Cortex of kidney (tissue), 1 donor: ENCODE data around the gene SKIC3.

Source experiments
- DNase-seq: peaks from one replicate; lab custom pipeline; 2025; lab: John Stamatoyannopoulos, UW

The SKIC3 gene

DNA sequence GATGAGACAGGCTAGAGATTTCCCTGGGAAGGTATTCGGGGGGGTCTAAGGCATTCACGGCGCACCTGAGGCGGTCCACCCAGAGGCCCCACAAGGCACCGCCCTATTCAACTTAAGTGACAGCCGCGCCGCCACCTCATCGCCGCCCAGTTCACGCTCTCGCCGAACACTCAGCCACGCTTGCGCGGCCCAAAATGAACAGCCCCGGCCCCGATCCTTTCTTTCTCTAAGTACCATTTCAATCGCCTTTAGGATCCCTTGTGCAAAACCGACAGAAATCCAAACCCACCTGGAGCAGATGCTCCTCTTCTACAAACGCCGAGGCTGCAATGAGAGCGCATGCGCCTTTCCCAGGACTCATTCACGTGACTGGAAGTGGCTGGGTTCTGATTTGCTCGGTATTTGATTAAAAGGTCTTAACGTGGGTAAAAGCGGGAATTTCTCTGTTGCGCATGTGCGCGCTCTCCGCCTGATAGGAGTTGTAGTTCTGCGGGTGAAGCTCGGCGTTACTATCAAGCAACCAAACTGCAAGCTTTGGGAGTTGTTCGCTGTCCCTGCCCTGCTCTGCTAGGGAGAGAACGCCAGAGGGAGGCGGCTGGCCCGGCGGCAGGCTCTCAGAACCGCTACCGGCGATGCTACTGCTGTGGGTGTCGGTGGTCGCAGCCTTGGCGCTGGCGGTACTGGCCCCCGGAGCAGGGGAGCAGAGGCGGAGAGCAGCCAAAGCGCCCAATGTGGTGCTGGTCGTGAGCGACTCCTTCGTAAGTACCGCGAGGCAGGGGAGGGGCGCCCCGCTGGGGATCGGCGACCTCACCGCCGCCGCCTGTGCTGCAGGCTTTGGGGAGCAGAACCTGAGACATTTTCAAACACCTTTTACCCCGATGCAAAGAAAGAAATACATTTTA lies at the start of gene SKIC3, which contains the start of gene ARSK:
TSS of gene SKIC3 (minus strand) at position 331 of the 902 bp plus-strand sequence. CDS start 7,827 bp downstream, outside the sequence.
TSS of gene ARSK (plus strand) at position 455 of the 902 bp plus-strand sequence. CDS start at position 633, 178 bp downstream.
- peak; percentile 35 for DNase-seq

- DNase-seq: no peak
Measured at GRCh38 chr5:95600557-95600956, 45.8 kb upstream of the SKIC3 start.

DNA sequence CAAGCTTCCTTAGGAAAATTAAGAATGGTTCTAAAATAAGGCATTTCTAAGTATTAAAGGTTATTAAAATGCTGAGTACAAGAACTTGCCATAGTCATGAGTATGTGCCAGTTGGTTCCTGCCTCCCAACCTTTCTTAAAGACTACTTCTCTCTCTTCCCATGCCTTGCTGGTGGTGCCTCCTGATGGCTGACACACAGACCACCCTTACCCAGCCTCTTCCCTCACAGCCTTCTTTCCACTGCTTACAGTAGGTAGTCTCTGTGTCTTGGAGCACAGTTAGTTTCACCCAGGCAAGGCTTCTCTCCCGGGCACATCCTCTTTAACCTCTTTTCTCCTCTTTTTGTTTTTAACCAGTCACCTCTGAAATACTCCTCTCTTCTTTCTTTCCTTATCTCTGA lies 44.5 kb upstream of the SKIC3 start:
- DNase-seq: no peak

DNA sequence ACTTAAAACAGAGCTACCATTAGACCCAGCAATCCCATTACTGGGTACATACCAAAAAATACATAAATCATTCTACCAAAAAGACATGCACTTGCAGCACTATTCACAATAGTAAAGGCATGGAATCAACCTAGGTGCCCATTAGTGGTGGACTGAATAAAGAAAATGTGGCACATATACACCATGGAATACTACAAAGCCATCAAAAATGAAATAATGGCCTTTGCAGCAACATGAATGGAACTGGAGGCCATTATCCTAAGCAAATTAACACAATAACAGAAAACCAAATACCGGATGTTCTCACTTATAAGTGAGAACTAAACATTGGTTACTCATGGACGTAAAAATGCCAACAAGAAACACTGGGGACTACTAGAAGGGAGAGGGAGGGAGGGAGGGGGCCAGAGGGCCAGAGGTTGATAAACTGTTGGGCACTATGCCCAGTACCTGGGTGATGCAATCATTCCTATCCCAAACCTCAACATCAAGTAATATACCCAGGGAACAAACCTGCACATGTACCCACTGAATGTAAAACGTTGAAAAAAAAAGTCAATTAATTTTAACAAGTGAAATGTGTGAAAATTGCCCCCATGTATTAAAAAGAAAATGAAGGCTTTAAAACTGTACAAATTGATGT lies 40.6 kb upstream of the SKIC3 start:
- DNase-seq: no peak

DNA sequence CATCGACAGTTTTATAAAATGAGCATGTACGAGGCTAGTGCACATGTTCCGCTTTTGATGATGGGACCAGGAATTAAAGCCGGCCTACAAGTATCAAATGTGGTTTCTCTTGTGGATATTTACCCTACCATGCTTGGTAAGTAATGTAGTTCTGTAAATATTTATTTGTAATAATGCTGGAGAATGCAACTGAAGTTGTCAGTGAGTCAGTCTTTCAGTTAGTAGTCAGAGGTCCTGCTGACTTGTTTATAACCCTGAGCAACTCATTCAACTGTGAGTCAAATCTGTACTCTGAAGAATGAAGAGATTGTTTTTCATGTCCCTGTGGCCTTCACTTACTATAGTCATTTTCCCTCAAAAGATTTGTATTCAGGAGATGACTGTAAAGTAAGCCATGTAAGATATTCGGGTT lies 36.7 kb upstream of the SKIC3 start:
- DNase-seq: no peak

- no peak for DNase-seq
Measured at GRCh38 chr5:95590880-95591279, 36.1 kb upstream of the SKIC3 start.

DNA sequence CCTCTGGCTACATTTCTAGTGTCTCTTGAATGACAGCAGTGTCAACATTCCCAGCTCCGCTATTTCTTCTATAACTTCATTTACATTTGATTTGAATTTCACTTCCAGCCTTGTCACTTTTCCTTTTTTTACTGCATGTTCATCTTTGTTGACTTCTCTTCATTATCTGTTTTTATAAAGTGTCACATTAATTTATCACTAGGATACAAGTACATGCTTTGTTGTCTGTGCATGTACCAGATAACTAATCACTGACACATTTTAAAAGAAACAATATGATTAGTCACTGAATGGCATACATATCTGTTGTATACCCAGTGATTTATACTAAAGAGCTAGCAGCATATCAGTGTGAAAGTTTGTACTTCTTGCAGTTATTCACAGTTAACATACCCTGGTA lies 29.2 kb upstream of the SKIC3 start:
- no peak for DNase-seq

DNA sequence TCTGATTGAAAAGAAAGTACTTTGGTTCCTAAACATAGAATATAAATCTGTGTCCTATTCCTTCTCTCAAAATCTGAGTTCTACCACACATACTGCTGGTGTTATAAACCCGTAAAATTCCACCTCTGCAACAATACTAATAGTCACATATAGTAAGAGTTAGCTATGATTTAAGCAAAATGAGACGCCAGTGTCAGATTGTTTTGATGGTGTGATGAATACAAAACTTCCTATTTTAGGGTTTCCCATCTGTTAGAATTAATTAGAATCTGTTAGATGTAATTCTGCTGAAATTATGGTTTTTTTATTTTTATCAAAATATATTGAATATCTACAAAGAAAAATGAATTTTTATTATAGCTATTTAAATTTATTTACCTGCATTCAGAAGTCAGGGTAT lies 26.8 kb upstream of the SKIC3 start:
- DNase-seq: no peak

DNA sequence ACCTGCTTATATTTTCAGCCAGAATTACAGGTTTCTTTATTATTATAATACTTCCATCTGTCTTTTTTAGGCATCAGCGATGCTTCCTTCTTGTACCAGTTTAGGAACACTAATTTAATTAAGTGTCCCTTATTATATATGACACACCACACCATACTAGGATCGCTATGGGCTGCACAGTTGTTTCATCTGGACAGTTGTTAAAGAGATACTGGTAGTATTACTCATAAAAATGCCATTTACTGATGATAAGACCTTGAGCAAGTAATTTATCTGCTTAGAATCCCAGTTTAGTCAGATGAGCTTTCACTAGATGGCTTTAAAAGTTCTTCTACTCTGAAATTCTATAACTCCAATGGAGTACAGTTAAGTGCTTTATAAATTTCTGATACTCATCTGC lies 17.2 kb upstream of the SKIC3 start:
- no peak for DNase-seq

DNA sequence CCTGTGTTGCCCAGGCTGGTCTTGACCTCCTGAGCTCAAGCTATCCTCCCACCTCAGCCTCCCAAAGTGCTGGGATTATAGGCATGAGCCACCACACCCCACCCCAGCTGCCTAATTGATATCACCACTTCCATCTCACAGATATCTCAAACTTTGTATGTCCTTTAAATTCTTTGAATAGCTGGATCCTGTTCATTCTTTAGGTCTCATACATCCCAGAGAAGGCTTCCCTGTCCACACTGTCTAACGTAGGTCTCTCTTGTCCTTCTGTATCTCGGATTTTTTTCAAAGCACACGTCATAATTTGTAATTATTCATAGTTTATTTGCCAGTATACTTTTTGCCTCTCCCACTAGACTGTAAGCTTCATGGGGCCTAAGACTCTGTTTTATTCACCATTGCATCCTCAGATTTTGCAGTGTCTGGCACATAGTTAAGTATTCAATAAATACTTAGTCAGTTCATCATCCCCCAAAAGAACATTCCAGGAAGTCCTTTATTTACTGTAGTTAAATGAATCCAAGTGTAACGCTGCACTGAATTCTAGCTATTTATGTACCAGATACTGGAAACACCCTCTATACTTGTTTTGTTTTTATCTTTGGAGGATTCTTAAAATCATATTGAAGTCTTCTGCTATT lies 10.6 kb upstream of the SKIC3 start:
- no peak for DNase-seq

GRCh38 chr5:95564450-95564849 lies 9.7 kb upstream of the SKIC3 start:
- no peak for DNase-seq

DNA sequence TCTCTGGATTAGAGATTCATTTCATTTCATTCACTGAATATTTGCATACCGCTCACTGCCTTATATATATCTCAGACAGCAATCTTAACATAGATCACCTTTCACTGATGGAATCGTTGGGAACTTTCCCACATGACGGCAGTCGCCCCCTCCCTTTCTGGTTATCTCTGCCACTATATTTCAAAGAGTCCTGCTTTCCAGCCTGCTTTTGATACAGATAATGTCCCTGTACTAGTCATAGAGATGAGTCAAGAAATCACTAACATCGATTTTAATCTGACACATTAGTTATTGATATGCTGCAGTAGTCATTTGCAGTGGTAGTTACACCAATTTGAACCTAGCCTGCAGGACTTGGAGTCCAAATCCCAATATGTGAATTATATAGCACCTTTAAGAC lies 8.6 kb upstream of the SKIC3 start:
- DNase-seq: no peak

GRCh38 chr5:95562282-95562681 lies 7.5 kb upstream of the SKIC3 start:
- no peak for DNase-seq

- no peak for DNase-seq
Measured at GRCh38 chr5:95557841-95558240, 3.1 kb upstream of the SKIC3 start.

DNA sequence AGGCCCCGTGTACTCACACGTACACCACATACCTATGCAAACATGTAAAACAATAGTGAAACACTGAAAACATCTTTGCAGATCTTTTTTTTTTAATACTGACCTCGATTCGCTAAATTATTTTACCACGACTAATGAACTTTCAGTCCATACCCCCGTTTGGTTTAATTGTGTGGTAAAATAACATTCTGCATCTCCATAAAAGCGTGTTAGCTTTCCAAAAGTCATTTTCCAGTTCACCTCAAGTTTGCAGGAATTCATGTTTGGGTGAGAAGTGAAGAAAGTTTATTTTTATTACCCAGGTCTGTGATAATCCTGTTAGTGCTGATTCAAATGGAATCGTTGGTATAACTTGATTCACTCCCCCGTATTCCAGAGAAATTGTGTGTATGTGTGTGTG lies 776 bp upstream of the SKIC3 start:
- no peak for DNase-seq

GRCh38 chr5:95554331-95554646 lies 488 bp downstream of the SKIC3 start:
- DNase-seq: no peak

GRCh38 chr5:95549030-95549429 lies 5.7 kb downstream of the SKIC3 start:
- DNase-seq: no peak

DNA sequence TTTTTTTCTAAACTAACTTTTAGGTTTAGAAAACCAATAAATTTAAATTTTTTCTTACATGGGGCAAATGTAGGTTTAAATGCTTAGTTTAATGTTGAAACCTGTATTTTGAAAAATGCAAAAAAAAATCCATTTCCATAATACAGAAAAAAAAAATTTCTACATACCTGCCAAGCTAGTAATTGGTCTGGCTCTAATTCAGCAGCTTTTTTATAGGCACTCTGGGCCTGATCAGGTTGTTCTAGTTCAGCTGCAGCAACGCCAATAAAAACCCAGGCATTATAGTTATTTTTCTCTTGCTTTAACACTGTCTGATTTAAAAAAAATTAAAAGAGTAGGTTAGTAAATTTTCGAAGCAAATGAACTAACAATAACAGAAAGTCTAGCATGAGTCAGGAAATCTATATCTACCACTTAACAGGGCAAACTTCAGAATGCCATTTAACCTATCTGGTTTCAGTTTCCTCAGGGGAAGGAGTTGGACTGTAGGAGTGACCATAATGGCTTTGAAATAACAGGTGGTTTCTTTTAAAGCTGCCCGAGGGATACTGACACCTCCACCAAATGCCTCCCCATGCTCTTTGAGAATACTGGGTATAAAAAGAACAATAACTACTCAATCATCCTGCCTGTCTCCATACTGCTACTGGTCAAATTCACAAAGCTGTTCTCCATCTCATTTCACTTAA lies 11.6 kb downstream of the SKIC3 start:
- DNase-seq: no peak

GRCh38 chr5:95537501-95537900 lies 17.3 kb downstream of the SKIC3 start:
- DNase-seq: no peak

GRCh38 chr5:95533761-95534160 lies 21.0 kb downstream of the SKIC3 start:
- no peak for DNase-seq

DNA sequence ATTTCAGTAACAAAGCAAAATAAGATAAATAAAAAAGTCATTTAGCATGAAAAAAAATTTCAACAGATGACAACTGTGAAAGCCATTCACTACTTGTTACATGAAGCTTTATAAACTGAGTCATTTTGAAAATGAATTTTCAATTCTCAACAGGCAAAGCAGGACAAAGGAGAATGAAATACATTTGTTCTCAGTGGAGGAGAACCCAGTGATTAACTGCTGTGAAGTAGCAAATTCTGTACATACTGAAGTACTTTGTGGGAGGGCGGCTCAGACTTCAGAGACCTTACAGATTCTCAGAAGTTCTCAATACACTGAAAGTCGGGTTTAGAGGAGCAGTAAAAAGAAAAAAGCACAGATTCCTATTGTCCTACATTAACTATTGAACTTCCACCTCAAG lies 21.7 kb downstream of the SKIC3 start:
- DNase-seq: no peak

GRCh38 chr5:95532415-95532814 lies 22.4 kb downstream of the SKIC3 start:
- no peak for DNase-seq
